GM23338 (cell line): ENCODE results near the gene SDR39U1. TPM values are rescaled to one million over a fixed set of nuclear protein-coding genes. Genes with fewer than 3 reads are reported as not detected.

Experiments used
- ATAC-seq: fragments of 200-7000 bp; cut with Tn5 transposase; 3 replicates; pipeline ENCODE4 v1.9.1; 2020
- DNase-seq: peaks from one replicate; pipeline ENCODE4 v3.0.0-alpha.2; 2015; ENCODE audit warnings: low spot score
- H2AFZ ChIP-seq: fragments of 200-600 bp; sonication (generic); 2 replicates; pipeline ENCODE4 v1.8.0; 2016; ENCODE audit warnings: antibody characterized with exemption, mild to moderate bottlenecking, moderate library complexity
- H3F3A ChIP-seq: fragments of 200-600 bp; sonication (generic); replicated peaks from 2 replicates; pipeline ENCODE4 v1.8.0; 2017; ENCODE audit warnings: antibody characterized with exemption, mixed run types, low read depth
- H3K27ac ChIP-seq: fragments of 200-600 bp; sonication (generic); 2 replicates; pipeline ENCODE4 v1.6.1; 2016; ENCODE audit warnings: low read depth
- H3K27me3 ChIP-seq: fragments of 200-600 bp; sonication (generic); 2 replicates; pipeline ENCODE4 v1.8.0; 2016; ENCODE audit warnings: mild to moderate bottlenecking, mixed run types, moderate library complexity; ENCODE audit not compliant: insufficient read depth
- H3K36me3 ChIP-seq: fragments of 200-600 bp; sonication (generic); 2 replicates; pipeline ENCODE4 v1.8.0; 2016; ENCODE audit warnings: mild to moderate bottlenecking; ENCODE audit not compliant: insufficient read depth
- H3K4me1 ChIP-seq: fragments of 200-600 bp; sonication (generic); 2 replicates; pipeline ENCODE4 v1.8.0; 2016; ENCODE audit warnings: mild to moderate bottlenecking, moderate library complexity; ENCODE audit not compliant: insufficient read depth
- H3K4me2 ChIP-seq: fragments of 200-600 bp; sonication (generic); 2 replicates; pipeline ENCODE4 v1.7.1; 2017; ENCODE audit warnings: mixed run types
- H3K4me3 ChIP-seq: fragments of 200-600 bp; sonication (generic); 2 replicates; pipeline ENCODE4 v1.6.1; 2016; ENCODE audit warnings: mixed run types
- H3K79me2 ChIP-seq: fragments of 200-600 bp; sonication (generic); replicated peaks from 2 replicates; pipeline ENCODE4 v1.8.0; 2017; ENCODE audit warnings: mild to moderate bottlenecking; ENCODE audit not compliant: insufficient read depth
- H3K9me2 ChIP-seq: fragments of 200-600 bp; sonication (generic); 2 replicates; pipeline ENCODE4 v1.8.0; 2017; ENCODE audit not compliant: insufficient read depth
- H4K20me1 ChIP-seq: fragments of 200-600 bp; sonication (generic); replicated peaks from 2 replicates; pipeline ENCODE4 v1.8.0; 2017; ENCODE audit warnings: mild to moderate bottlenecking; ENCODE audit not compliant: insufficient read depth
- H3K27ac Mint-ChIP-seq: 2 replicates; pipeline ENCODE4 v1.8.0; 2020; ENCODE audit warnings: inconsistent platforms, mild to moderate bottlenecking, moderate library complexity, mixed read lengths
- H3K27me3 Mint-ChIP-seq: 3 replicates; pipeline ENCODE4 v1.8.0; 2022; ENCODE audit warnings: low read depth, mild to moderate bottlenecking, moderate library complexity, mixed read lengths, inconsistent platforms; ENCODE audit not compliant: insufficient read depth, poor library complexity
- H3K36me3 Mint-ChIP-seq: 3 replicates; pipeline ENCODE4 v1.8.0; 2021; ENCODE audit warnings: low read depth, mild to moderate bottlenecking, inconsistent platforms, moderate library complexity, mixed read lengths
- H3K4me1 Mint-ChIP-seq: 3 replicates; pipeline ENCODE4 v1.8.0; 2020; ENCODE audit warnings: mild to moderate bottlenecking, inconsistent platforms, mixed read lengths
- H3K4me3 Mint-ChIP-seq: 3 replicates; pipeline ENCODE4 v1.8.0; 2021; ENCODE audit warnings: moderate library complexity, mild to moderate bottlenecking, inconsistent platforms, mixed read lengths
- H3K9me3 Mint-ChIP-seq: 3 replicates; pipeline ENCODE4 v1.8.0; 2020; ENCODE audit warnings: moderate library complexity, mild to moderate bottlenecking, inconsistent platforms, mixed read lengths
- CTCF ChIP-seq, 2 experiments: fragments of 200-600 bp in 1 of 2; sonication (generic) in 1 of 2; conservative IDR thresholded peaks; 2 replicates each; pipeline versions ENCODE4 v1.5.1 to v1.6.1; 2016 to 2017; ENCODE audit warnings: antibody characterized with exemption in 2 of 2, low read depth in 2 of 2, mild to moderate bottlenecking in 2 of 2, moderate library complexity in 1 of 2
- ETS1 ChIP-seq: IDR thresholded peaks from 2 replicates; pipeline ENCODE4 v1.6.1; 2016; ENCODE audit warnings: antibody characterized with exemption
- NANOG ChIP-seq: IDR thresholded peaks from 2 replicates; pipeline ENCODE4 v1.6.1; 2016; ENCODE audit warnings: antibody characterized with exemption, borderline replicate concordance
- POLR2AphosphoS5 ChIP-seq: IDR thresholded peaks from 2 replicates; pipeline ENCODE4 v1.6.1; 2016; ENCODE audit warnings: antibody characterized with exemption, low read depth
- REST ChIP-seq: IDR thresholded peaks from one replicate; pipeline ENCODE4 v1.6.1; 2018; ENCODE audit warnings: antibody characterized with exemption; ENCODE audit not compliant: unreplicated experiment
- STAT1 ChIP-seq: IDR thresholded peaks from one replicate; pipeline ENCODE4 v1.6.1; 2016; ENCODE audit warnings: antibody characterized with exemption; ENCODE audit not compliant: unreplicated experiment
- ZNF114 ChIP-seq: fragments of 250-450 bp; sonication (Bioruptor Pico); IDR thresholded peaks from 2 replicates; pipeline ENCODE4 v1.5.0; 2020; ENCODE audit warnings: mild to moderate bottlenecking, moderate library complexity
- polyA plus RNA-seq: library from polyadenylated mRNA; unstranded; fragments of >200 nt; fragmentation: Nextera tagmentation; extraction: Ambion mirVana; gene quantifications from 2 replicates; pipeline ENCODE4 v1.2.1, GENCODE V29; 2016
- total RNA-seq: library from RNA; depleted of rRNA; stranded (reverse); fragments of >200 nt; shearing (Covaris generic); gene quantifications from 2 replicates; pipeline ENCODE4 v1.2.3, GENCODE V29; 2014

The SDR39U1 gene
- total and polyA plus RNA-seq, 2 experiments from 2014 or later = 22.9 to 66.5 TPM

- TF ChIP-seq CTCF (conservative IDR thresholded peaks at IDR 0.05; ENCODE audit: low read depth in 2 of 2) (no peak), ZNF114 (CRISPR knock-in tag) (no peak), POLR2AphosphoS5 (no peak), ETS1 (no peak), STAT1 (no peak)
Observed at GRCh38 chr14:24435192-24435810, 7.3 kb downstream of the SDR39U1 start (continued).

GRCh38 chr14:24434676-24435075 lies 7.9 kb downstream of the SDR39U1 start:
- peaks cover 31% of the 10 kb centered on the region for H3K36me3 Mint-ChIP-seq
- Histone ChIP-seq H3K27ac (no peak overlapping the region), H3K27me3 (0 out of 2 replicates have a peak, but pooled peaks cover 5% of the 10 kb centered on the region), H3K4me2 (no peak overlapping the region), H2AFZ (no peak overlapping the region), H3F3A (peaks cover 7% of the 10 kb centered on the region), H3K4me1 (peaks cover 12% of the 10 kb centered on the region), H3K4me3 (no peak overlapping the region), H3K79me2 (no peaks in the 10 kb centered on the region), H4K20me1 (no peaks in the 10 kb centered on the region; the same call in 1 of the 2 replicates), H3K9me2 (no peaks in the 10 kb centered on the region), H3K36me3 (no peaks in the 10 kb centered on the region)
- peaks cover 17% of the 10 kb centered on the region for H3K27me3 Mint-ChIP-seq
- TF ChIP-seq CTCF (conservative IDR thresholded peaks at IDR 0.05; ENCODE audit: low read depth in 2 of 2) (no peak), NANOG (no peak)
- peaks cover 15% of the 10 kb centered on the region; the same call in 2 of the 3 replicates for H3K4me1 Mint-ChIP-seq
- DNase-seq (no peak), ATAC-seq (no peak)
- H3K9me3 Mint-ChIP-seq = no peaks in the 10 kb centered on the region
- no peak overlapping the region for H3K4me3 Mint-ChIP-seq
- H3K27ac Mint-ChIP-seq = no peak overlapping the region

- no peak overlapping the region for H3K27ac Mint-ChIP-seq
- Histone ChIP-seq H3K27ac (no peak overlapping the region), H3K79me2 (no peaks in the 10 kb centered on the region), H3K4me2 (no peak overlapping the region), H2AFZ (no peak overlapping the region), H3K9me2 (no peaks in the 10 kb centered on the region), H4K20me1 (no peaks in the 10 kb centered on the region; the same call in 1 of the 2 replicates), H3K27me3 (peaks cover 10% of the 10 kb centered on the region; the same call in 1 of the 2 replicates), H3K36me3 (no peaks in the 10 kb centered on the region), H3F3A (peaks cover 10% of the 10 kb centered on the region), H3K4me1 (peaks cover 18% of the 10 kb centered on the region), H3K4me3 (no peak overlapping the region)
- H3K4me3 Mint-ChIP-seq = no peak overlapping the region
- peaks cover 25% of the 10 kb centered on the region for H3K36me3 Mint-ChIP-seq
- peaks cover 20% of the 10 kb centered on the region for H3K27me3 Mint-ChIP-seq
- H3K9me3 Mint-ChIP-seq = no peaks in the 10 kb centered on the region
- no peak for DNase-seq
- H3K4me1 Mint-ChIP-seq = peaks cover 20% of the 10 kb centered on the region; the same call in 2 of the 3 replicates
- ATAC-seq = no peak
- TF ChIP-seq ZNF114 (CRISPR knock-in tag) (no peak), REST (no peak), ETS1 (no peak)
Observed at GRCh38 chr14:24434036-24434435, 8.5 kb downstream of the SDR39U1 start.
